Tibial nerve (tissue), 4 donors: ENCODE results near the gene SPRED3. TPM values are rescaled to one million over a fixed set of nuclear protein-coding genes. Genes with fewer than 3 reads are reported as not detected.
A peak's percentile ranks its signal among the peaks of the same experiment; 100 is the strongest.

Experiments
- DNase-seq, 2 donors: peaks; one replicate each; pipeline ENCODE4 v3.0.0-alpha.2; 2019; ENCODE audit warnings: low spot score in 2 of 2
- H3K27ac ChIP-seq, 4 donors: fragments of 200-600 bp; sonication (generic) in 3 of 4; one replicate each; pipeline ENCODE4 v1.5.1; 2017 to 2019; ENCODE audit warnings: mild to moderate bottlenecking in 1 of 4
- H3K27me3 ChIP-seq, 2 donors: fragments of 200-600 bp; sonication (generic) in 1 of 2; one replicate each; pipeline versions ENCODE4 v1.5.1 to v1.6.0; 2017 to 2019
- H3K36me3 ChIP-seq, 3 donors: fragments of 200-600 bp; sonication (generic); one replicate each; pipeline ENCODE4 v1.5.1; 2018 to 2019
- H3K4me1 ChIP-seq, 4 donors: fragments of 200-600 bp; sonication (generic) in 3 of 4; one replicate each; pipeline ENCODE4 v1.5.1; 2017 to 2019
- H3K4me3 ChIP-seq, 4 donors: fragments of 200-600 bp; sonication (generic) in 3 of 4; one replicate each; pipeline ENCODE4 v1.5.1; 2017 to 2019; ENCODE audit warnings: mild to moderate bottlenecking in 1 of 4, moderate library complexity in 1 of 4
- H3K9me3 ChIP-seq, 4 donors: fragments of 200-600 bp; sonication (generic) in 3 of 4; one replicate each; pipeline ENCODE4 v1.5.1; 2017 to 2019
- EP300 ChIP-seq, 2 donors: sonication (generic); formaldehyde crosslinking; IDR thresholded peaks; one replicate each; pipeline ENCODE4 v1.6.1; 2017; ENCODE audit warnings: antibody characterized with exemption in 2 of 2, mild to moderate bottlenecking in 1 of 2
- POLR2A ChIP-seq, 2 donors: fragments of 450-650 bp; IDR thresholded peaks; one replicate each; pipeline ENCODE4 v1.6.1; 2017; ENCODE audit warnings: antibody characterized with exemption in 2 of 2, mild to moderate bottlenecking in 2 of 2, moderate library complexity in 2 of 2
- WGBS, 2 donors: methylation state at CpG; one replicate each; pipeline ENCODE4 v1.1.5; 2018; 5-methylcytosine and 5-hydroxymethylcytosine counted together
- total RNA-seq, 4 donors: library from RNA; depleted of rRNA; stranded (reverse); fragments of >200 nt; gene quantifications; one replicate each; pipeline ENCODE4 v1.1.0, GENCODE V29; 2016
- TF ChIP-seq, protein P1 (sequence below), 5 experiments: fragments of 200-600 bp in 3 of 5; fragments of 450-650 bp in 2 of 5; sonication (generic) in 3 of 5; IDR thresholded peaks; one replicate each; pipeline ENCODE4 v1.5.1; 2016 to 2019; ENCODE audit warnings: antibody characterized with exemption in 5 of 5, mild to moderate bottlenecking in 3 of 5, moderate library complexity in 2 of 5

Gene SPRED3
- total RNA-seq, 4 donors from 2014 or later, result under 0.01 to 0.60 (median 0.21) TPM; not detected in 1

DNA sequence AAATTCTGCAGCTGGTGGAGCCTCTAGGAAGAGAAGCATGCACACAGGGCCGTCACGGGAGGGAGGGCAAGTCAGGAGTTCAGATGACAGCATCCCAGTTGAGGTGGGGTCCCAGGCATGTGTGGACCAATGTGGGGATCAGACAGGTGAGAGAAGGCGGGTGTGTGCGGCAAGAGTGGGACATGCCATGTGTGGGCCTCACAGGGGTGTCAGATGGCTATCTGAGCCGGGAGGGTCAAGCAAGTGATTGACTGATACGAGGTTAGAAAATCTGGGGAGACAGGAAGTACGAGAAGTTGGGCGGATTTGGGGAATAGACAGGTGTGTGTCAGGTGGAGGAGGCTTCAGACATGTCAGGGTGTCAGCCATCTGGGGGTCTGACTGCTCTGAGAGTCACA, 28.6 kb downstream of the SPRED3 start:
- Histone ChIP-seq H3K4me3 (no peak overlapping the region), H3K27me3 (peaks cover 0 to 38% of the 10 kb centered on the region in 2 donors), H3K27ac (no peak overlapping the region), H3K4me1 (peaks cover 0 to 12% (median 1%) of the 10 kb centered on the region in 4 donors), H3K9me3 (no peaks in the 10 kb centered on the region), H3K36me3 (peaks cover 0 to 6% (median 0%) of the 10 kb centered on the region in 3 donors)
- no peak for DNase-seq
- 81 to 84% methylated on average over 8 of the region's 8 CpGs for WGBS, 2 donors
- TF ChIP-seq, protein P1, sequence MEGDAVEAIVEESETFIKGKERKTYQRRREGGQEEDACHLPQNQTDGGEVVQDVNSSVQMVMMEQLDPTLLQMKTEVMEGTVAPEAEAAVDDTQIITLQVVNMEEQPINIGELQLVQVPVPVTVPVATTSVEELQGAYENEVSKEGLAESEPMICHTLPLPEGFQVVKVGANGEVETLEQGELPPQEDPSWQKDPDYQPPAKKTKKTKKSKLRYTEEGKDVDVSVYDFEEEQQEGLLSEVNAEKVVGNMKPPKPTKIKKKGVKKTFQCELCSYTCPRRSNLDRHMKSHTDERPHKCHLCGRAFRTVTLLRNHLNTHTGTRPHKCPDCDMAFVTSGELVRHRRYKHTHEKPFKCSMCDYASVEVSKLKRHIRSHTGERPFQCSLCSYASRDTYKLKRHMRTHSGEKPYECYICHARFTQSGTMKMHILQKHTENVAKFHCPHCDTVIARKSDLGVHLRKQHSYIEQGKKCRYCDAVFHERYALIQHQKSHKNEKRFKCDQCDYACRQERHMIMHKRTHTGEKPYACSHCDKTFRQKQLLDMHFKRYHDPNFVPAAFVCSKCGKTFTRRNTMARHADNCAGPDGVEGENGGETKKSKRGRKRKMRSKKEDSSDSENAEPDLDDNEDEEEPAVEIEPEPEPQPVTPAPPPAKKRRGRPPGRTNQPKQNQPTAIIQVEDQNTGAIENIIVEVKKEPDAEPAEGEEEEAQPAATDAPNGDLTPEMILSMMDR (IDR thresholded peaks at IDR 0.05), result no peak
- TF ChIP-seq EP300 (IDR thresholded peaks at IDR 0.05) (no peak), POLR2A (IDR thresholded peaks at IDR 0.05) (no peak)

DNA sequence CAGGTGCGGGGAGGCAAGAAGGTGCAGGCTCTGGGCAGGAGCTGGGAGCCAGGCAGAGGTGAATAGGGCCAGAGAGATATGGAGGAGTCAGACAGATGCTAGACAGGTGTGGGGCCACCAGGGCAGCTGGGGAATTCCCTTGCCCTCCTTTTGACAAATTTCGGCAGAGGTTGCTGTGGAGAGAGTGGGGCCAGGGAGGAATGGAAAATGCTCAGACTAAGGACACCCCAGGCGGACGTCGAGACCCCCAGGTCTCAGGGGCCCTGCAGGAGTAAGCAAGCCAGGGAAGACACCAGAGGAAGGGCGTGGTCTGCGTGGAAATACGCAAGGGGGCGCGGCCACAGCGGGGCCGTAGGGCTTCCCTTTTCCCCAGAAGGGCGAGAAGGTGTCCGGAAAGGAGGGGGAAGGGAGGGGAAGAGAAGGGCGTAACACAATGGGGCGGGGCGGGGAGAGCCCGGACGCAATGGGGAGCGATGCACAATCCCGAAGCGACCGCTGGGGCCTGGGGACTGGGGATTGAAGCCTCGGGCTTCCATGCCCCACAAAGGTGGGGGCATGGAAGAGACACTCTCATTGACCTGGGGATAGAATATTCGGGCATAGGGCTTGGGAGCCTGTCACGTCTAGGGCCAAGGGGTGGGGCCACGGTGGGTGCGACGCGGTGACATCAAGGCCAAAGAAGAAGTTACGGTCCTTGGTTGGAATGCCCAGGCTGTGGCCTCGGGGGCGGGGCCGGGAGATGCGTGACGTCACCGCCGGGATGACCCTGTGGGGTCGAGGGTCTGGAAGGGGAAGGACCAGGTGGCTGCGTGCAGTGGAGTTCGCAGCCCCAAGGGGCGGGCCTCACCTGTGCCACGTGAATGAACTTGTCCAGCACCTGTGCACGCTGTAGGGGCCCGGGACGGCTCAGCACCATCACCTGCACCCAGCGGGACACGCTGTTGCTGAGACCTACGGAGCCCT, 29.3 kb downstream of the SPRED3 start:
- Histone ChIP-seq H3K4me1 (peaks cover 0 to 12% (median 1%) of the 10 kb centered on the region in 4 donors), H3K27me3 (peaks cover 0 to 43% of the 10 kb centered on the region in 2 donors), H3K4me3 (peak overlapping the region in 2 of 4 donors; percentile 33 to 35), H3K36me3 (peaks cover 0 to 1% (median 0%) of the 10 kb centered on the region in 3 donors), H3K27ac (no peak overlapping the region), H3K9me3 (no peaks in the 10 kb centered on the region)
- TF ChIP-seq POLR2A (IDR thresholded peaks at IDR 0.05) (no peak), EP300 (IDR thresholded peaks at IDR 0.05) (no peak)
- TF ChIP-seq, protein P1 (IDR thresholded peaks at IDR 0.05), result no peak
- 4 to 8% methylated on average over 45 to 46 of the region's 49 CpGs for WGBS, 2 donors
- DNase-seq, result peak in 1 of 2 donors; percentile 11

DNA sequence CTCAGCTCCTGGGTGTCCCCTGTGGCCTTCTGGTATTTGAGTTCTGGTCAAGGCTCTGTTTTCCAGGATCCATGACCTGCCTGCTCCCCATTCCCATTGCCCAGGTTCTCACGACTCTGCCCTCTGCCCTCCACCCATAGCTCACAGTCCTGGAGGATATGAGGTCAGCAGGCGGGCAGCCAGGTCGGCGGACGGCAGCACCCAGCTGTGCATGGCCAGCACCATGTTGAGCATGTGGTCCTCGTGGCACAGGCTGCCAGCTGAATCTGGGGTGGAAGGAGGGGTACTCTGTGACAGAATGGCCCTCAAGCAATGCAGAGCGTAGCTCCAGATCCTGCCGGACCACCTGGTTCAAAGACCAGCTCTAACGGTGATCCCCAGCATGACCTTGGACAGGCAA, 32.4 kb downstream of the SPRED3 start:
- peaks cover 0 to 71% of the 10 kb centered on the region in 2 donors for H3K27me3 ChIP-seq
- H3K4me1 ChIP-seq, result peaks cover 0 to 12% (median 1%) of the 10 kb centered on the region in 4 donors
- WGBS, 2 donors, result 82% methylated on average over 5 to 7 of the region's 9 CpGs
- no peaks in the 10 kb centered on the region for H3K36me3 ChIP-seq
- no peaks in the 10 kb centered on the region for H3K9me3 ChIP-seq
- TF ChIP-seq, protein P1 (IDR thresholded peaks at IDR 0.05), result no peak
- TF ChIP-seq EP300 (IDR thresholded peaks at IDR 0.05) (no peak), POLR2A (IDR thresholded peaks at IDR 0.05) (no peak)
- no peak for DNase-seq
- H3K4me3 ChIP-seq, result no peak overlapping the region
- no peak overlapping the region for H3K27ac ChIP-seq

DNA sequence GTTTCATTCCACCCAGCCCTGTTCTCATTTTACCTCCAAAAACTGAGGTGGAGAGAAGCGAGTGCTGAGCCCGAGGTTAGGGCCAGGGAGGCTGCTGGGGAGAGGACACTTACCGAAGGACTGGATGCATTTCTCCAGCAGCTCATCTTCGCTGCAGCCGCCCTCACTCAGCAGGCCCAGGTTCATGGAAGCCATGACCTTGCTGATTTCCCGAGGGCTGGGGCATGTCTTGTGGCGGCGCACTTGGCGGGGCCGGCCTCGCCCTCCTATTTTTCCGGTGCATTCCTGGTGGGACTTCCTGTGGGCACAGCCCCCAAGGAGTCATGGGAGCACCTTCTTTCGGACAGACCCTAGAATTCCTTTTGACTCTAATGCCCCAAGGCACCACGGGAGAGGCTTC, 33.4 kb downstream of the SPRED3 start:
- H3K27ac ChIP-seq, result no peak overlapping the region
- WGBS, 2 donors, result 69 to 76% methylated on average over 14 of the region's 14 CpGs
- H3K4me1 ChIP-seq, result peaks cover 0 to 12% (median 1%) of the 10 kb centered on the region in 4 donors
- peaks cover 0 to 78% of the 10 kb centered on the region in 2 donors for H3K27me3 ChIP-seq
- H3K36me3 ChIP-seq, result no peaks in the 10 kb centered on the region
- TF ChIP-seq POLR2A (IDR thresholded peaks at IDR 0.05) (no peak), EP300 (IDR thresholded peaks at IDR 0.05) (no peak)
- TF ChIP-seq, protein P1 (IDR thresholded peaks at IDR 0.05), result no peak
- no peak for DNase-seq
- no peaks in the 10 kb centered on the region for H3K9me3 ChIP-seq
- no peak overlapping the region for H3K4me3 ChIP-seq

DNA sequence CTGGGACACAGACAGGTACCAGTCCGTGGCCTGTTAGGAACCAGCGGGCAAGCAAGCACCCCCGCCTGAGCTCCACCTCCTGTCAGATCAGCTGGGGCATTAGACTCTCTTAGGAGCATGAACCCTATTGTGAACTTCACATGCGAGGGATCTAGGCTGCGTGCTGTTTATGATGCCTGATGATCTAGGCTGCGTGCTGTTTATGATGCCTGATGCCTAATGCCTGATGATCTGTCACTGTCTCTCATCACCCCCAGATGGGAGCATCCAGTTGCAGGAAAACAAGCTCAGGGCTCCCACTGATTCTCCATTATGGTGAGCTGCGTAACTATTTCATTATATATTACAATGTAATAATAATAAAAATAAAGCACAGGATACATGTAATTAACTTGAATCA, 33.9 kb downstream of the SPRED3 start:
- TF ChIP-seq, protein P1 (IDR thresholded peaks at IDR 0.05), result no peak
- no peak for TF ChIP-seq EP300 (IDR thresholded peaks at IDR 0.05)
- TF ChIP-seq POLR2A (IDR thresholded peaks at IDR 0.05), result no peak
- no peak overlapping the region for H3K27ac ChIP-seq
- H3K9me3 ChIP-seq, result no peaks in the 10 kb centered on the region
- H3K27me3 ChIP-seq, result peaks cover 0 to 83% of the 10 kb centered on the region in 2 donors
- no peaks in the 10 kb centered on the region for H3K36me3 ChIP-seq
- DNase-seq, result no peak
- 57% methylated on average over 5 to 7 of the region's 7 CpGs for WGBS, 2 donors
- H3K4me1 ChIP-seq, result peaks cover 0 to 10% (median 1%) of the 10 kb centered on the region in 4 donors
- H3K4me3 ChIP-seq, result no peak overlapping the region
